ENCODE data around the gene MFGE8.

Gene MFGE8

GRCh38 chr15:88915354-88915753 lies 2.2 kb upstream of the MFGE8 start:
- Histone ChIP-seq H3K27ac (ENCODE audit: low read depth, low read length) (no peak overlapping the region), H3K27me3 (ENCODE audit: low read length) (no peaks in the 10 kb centered on the region), H3K36me3 (ENCODE audit: low read length) (no peaks in the 10 kb centered on the region), H3K9me2 (replicated peaks; ENCODE audit: insufficient read depth, low read length) (no peaks in the 10 kb centered on the region), H3K9ac (ENCODE audit: low read length) (no peak overlapping the region), H3K9me3 (ENCODE audit: insufficient read depth, low read length) (no peaks in the 10 kb centered on the region), H3F3A (ENCODE audit: insufficient read depth) (no peaks in the 10 kb centered on the region), H2AFZ (ENCODE audit: low read depth, low read length, severe bottlenecking) (no peak overlapping the region), H3K4me3 (ENCODE audit: insufficient read depth, low read length, poor library complexity, severe bottlenecking) (no peak overlapping the region), H4K20me1 (ENCODE audit: low read depth, low read length) (no peaks in the 10 kb centered on the region), H3K79me2 (ENCODE audit: insufficient read depth, low read length) (no peaks in the 10 kb centered on the region), H3K4me2 (ENCODE audit: low read depth, low read length, poor library complexity, severe bottlenecking) (no peak overlapping the region)
- TF ChIP-seq CTCF (IDR thresholded peaks at IDR 0.05; ENCODE audit: insufficient read depth, low read length, poor library complexity, severe bottlenecking): no peak
- no peak for TF ChIP-seq EZH2phosphoT487 (conservative IDR thresholded peaks at IDR 0.05; ENCODE audit: low read length)

DNA sequence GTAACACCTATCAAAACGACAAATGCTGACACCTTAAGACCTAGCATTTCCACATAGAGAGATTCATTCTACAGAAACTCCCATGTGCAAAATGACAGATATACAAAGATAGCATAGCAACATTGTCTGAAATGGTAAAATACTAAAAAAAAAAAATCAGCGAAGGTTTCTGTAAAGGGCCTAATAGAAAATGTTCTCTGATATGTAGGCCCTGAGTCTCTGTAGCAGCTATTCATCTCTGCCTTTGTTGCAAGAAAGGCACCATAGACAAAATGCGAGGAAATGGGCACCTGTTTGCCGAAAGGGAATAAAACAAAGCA lies 631 bp upstream of the MFGE8 start:
- H3F3A ChIP-seq (ENCODE audit: insufficient read depth): no peaks in the 10 kb centered on the region
- no peaks in the 10 kb centered on the region for H3K79me2 ChIP-seq (ENCODE audit: insufficient read depth, low read length)
- H3K27me3 ChIP-seq (ENCODE audit: low read length): no peaks in the 10 kb centered on the region
- peak overlapping the region; percentile 92 for H3K4me2 ChIP-seq (ENCODE audit: low read depth, low read length, poor library complexity, severe bottlenecking)
- peak overlapping the region; percentile 66 for H3K9ac ChIP-seq (ENCODE audit: low read length)
- no peaks in the 10 kb centered on the region for H3K9me2 ChIP-seq (replicated peaks; ENCODE audit: insufficient read depth, low read length)
- TF ChIP-seq CTCF (IDR thresholded peaks at IDR 0.05; ENCODE audit: insufficient read depth, low read length, poor library complexity, severe bottlenecking) (no peak), EZH2phosphoT487 (conservative IDR thresholded peaks at IDR 0.05; ENCODE audit: low read length) (no peak)
- no peaks in the 10 kb centered on the region for H3K9me3 ChIP-seq (ENCODE audit: insufficient read depth, low read length)
- peak overlapping the region; percentile 46 for H3K27ac ChIP-seq (ENCODE audit: low read depth, low read length)
- H2AFZ ChIP-seq (ENCODE audit: low read depth, low read length, severe bottlenecking): peak overlapping the region; percentile 96
- H3K4me3 ChIP-seq (ENCODE audit: insufficient read depth, low read length, poor library complexity, severe bottlenecking): peak overlapping the region; percentile 64
- H4K20me1 ChIP-seq (ENCODE audit: low read depth, low read length): no peaks in the 10 kb centered on the region
- no peaks in the 10 kb centered on the region for H3K36me3 ChIP-seq (ENCODE audit: low read length)

- Histone ChIP-seq H3F3A (ENCODE audit: insufficient read depth) (no peaks in the 10 kb centered on the region), H3K27me3 (ENCODE audit: low read length) (no peaks in the 10 kb centered on the region), H3K9ac (ENCODE audit: low read length) (peak overlapping the region; percentile 66), H3K79me2 (ENCODE audit: insufficient read depth, low read length) (no peaks in the 10 kb centered on the region), H3K27ac (ENCODE audit: low read depth, low read length) (no peak overlapping the region), H3K4me3 (ENCODE audit: insufficient read depth, low read length, poor library complexity, severe bottlenecking) (peak overlapping the region; percentile 64), H3K36me3 (ENCODE audit: low read length) (no peaks in the 10 kb centered on the region), H2AFZ (ENCODE audit: low read depth, low read length, severe bottlenecking) (peak overlapping the region; percentile 96), H3K9me2 (replicated peaks; ENCODE audit: insufficient read depth, low read length) (no peaks in the 10 kb centered on the region), H3K4me2 (ENCODE audit: low read depth, low read length, poor library complexity, severe bottlenecking) (peak overlapping the region; percentile 92), H3K9me3 (ENCODE audit: insufficient read depth, low read length) (no peaks in the 10 kb centered on the region), H4K20me1 (ENCODE audit: low read depth, low read length) (no peaks in the 10 kb centered on the region)
- no peak for TF ChIP-seq EZH2phosphoT487 (conservative IDR thresholded peaks at IDR 0.05; ENCODE audit: low read length)
- no peak for TF ChIP-seq CTCF (IDR thresholded peaks at IDR 0.05; ENCODE audit: insufficient read depth, low read length, poor library complexity, severe bottlenecking)
Observed at GRCh38 chr15:88912500-88912921, 668 bp downstream of the MFGE8 start.

DNA sequence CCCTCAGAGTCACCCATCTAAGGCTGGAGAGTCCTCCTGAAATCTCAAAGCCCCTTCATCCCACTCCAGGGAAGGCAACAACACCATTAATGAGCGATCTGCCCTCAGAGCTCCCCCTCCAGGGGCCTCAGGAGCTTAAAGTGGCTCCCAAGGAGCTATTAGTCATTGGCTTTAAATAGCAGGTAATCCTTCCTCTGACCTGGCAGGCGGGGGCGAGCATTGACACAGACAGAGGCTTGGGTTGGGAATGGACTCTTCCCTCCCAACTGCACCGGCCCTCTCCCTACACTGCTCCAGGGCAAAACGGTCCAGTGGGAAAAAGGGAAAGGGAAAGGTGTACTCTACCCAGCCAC lies 1.4 kb downstream of the MFGE8 start:
- H3K9ac ChIP-seq (ENCODE audit: low read length): no peak overlapping the region
- H3F3A ChIP-seq (ENCODE audit: insufficient read depth): no peaks in the 10 kb centered on the region
- TF ChIP-seq CTCF (IDR thresholded peaks at IDR 0.05; ENCODE audit: insufficient read depth, low read length, poor library complexity, severe bottlenecking) (no peak), EZH2phosphoT487 (conservative IDR thresholded peaks at IDR 0.05; ENCODE audit: low read length) (no peak)
- no peaks in the 10 kb centered on the region for H3K36me3 ChIP-seq (ENCODE audit: low read length)
- H3K4me2 ChIP-seq (ENCODE audit: low read depth, low read length, poor library complexity, severe bottlenecking): no peak overlapping the region
- no peak overlapping the region for H2AFZ ChIP-seq (ENCODE audit: low read depth, low read length, severe bottlenecking)
- no peak overlapping the region for H3K4me3 ChIP-seq (ENCODE audit: insufficient read depth, low read length, poor library complexity, severe bottlenecking)
- H3K27ac ChIP-seq (ENCODE audit: low read depth, low read length): no peak overlapping the region
- no peaks in the 10 kb centered on the region for H3K79me2 ChIP-seq (ENCODE audit: insufficient read depth, low read length)
- H3K27me3 ChIP-seq (ENCODE audit: low read length): no peaks in the 10 kb centered on the region
- no peaks in the 10 kb centered on the region for H4K20me1 ChIP-seq (ENCODE audit: low read depth, low read length)
- no peaks in the 10 kb centered on the region for H3K9me3 ChIP-seq (ENCODE audit: insufficient read depth, low read length)
- no peaks in the 10 kb centered on the region for H3K9me2 ChIP-seq (replicated peaks; ENCODE audit: insufficient read depth, low read length)
